K562 (cell line): ENCODE measurements around the gene TBC1D17. TPM values are rescaled to one million over a fixed set of nuclear protein-coding genes. Genes with fewer than 3 reads are reported as not detected.

Source experiments
- ATAC-seq: fragments of 200-7000 bp; cut with Tn5 transposase; 3 replicates; pipeline ENCODE4 v1.9.1; 2020; ENCODE audit warnings: moderate library complexity
- BruUV-seq: library from RNA; stranded (reverse); fragments of 400-500 nt; replicated peaks from 2 replicates; lab custom pipeline; 2021; lab: Mats Ljungman, UMichigan
- CTCF ChIA-PET: fragments of 300-600 bp; formaldehyde crosslinking; extraction: SDS; loops from one replicate; lab custom pipeline; 2021; ENCODE audit warnings: low intra/inter-chr PET ratio; lab: Yijun Ruan, JAX
- POLR2A ChIA-PET: fragments of 300-600, 350-650 bp; sonication (Branson Sonifier 250); formaldehyde crosslinking; extraction: SDS; loops from one replicate; lab custom pipeline; 2021; ENCODE audit warnings: antibody characterized with exemption, inconsistent platforms; lab: Yijun Ruan, JAX
- DNase-seq, 4 experiments: peaks; one replicate each; pipeline versions ENCODE4 v3.0.0 to v3.0.0-alpha.2; 2011 to 2018; ENCODE audit warnings: low spot score in 3 of 4, mixed read lengths in 3 of 4; ENCODE audit errors: extremely low read depth in 1 of 4
- FAIRE-seq: peaks from 2 replicates; lab custom pipeline; 2011; peaks lifted over from hg19 to GRCh38; lab: Jason Lieb, UNC
- H2AFZ ChIP-seq: 2 replicates; pipeline ENCODE4 v1.6.0; 2011; ENCODE audit warnings: low read depth, low read length, control low read depth, inconsistent platforms
- H3K27ac ChIP-seq: fragments of 200-600 bp; 3 replicates; pipeline ENCODE4 v1.8.0; 2011; ENCODE audit warnings: low read depth, mild to moderate bottlenecking, control low read depth, inconsistent platforms, low read length, moderate library complexity, mixed read lengths; ENCODE audit errors: extremely low read depth
- H3K27me3 ChIP-seq, 2 experiments: fragments of 300-600 bp in 1 of 2; 2 replicates in 1 of 2; 3 replicates in 1 of 2; pipeline versions ENCODE4 v1.6.0 to v1.8.0; 2011; ENCODE audit warnings: inconsistent platforms in 2 of 2, low read length in 2 of 2, mild to moderate bottlenecking in 1 of 2, mixed read lengths in 1 of 2, moderate library complexity in 1 of 2; ENCODE audit not compliant: control insufficient read depth in 2 of 2, insufficient read depth in 2 of 2
- H3K36me3 ChIP-seq: fragments of 300-600 bp; 3 replicates; pipeline ENCODE4 v1.8.0; 2011; ENCODE audit warnings: mild to moderate bottlenecking, low read length, inconsistent platforms; ENCODE audit not compliant: control insufficient read depth, insufficient read depth
- H3K4me1 ChIP-seq, 2 experiments: fragments of 200-600 bp in 1 of 2; replicated peaks in 1 of 2; 2 replicates in 1 of 2; 3 replicates in 1 of 2; pipeline versions ENCODE4 v1.5.1 to v1.8.0; 2011; ENCODE audit warnings: inconsistent platforms in 2 of 2, low read length in 2 of 2, mild to moderate bottlenecking in 1 of 2, mixed read lengths in 1 of 2, moderate library complexity in 1 of 2; ENCODE audit not compliant: control insufficient read depth in 2 of 2, insufficient read depth in 2 of 2
- H3K4me2 ChIP-seq: 2 replicates; pipeline ENCODE4 v1.6.1; 2011; ENCODE audit warnings: low read length, control low read depth, inconsistent platforms, mixed read lengths; ENCODE audit not compliant: insufficient read depth
- H3K4me3 ChIP-seq: fragments of 200-600 bp; sonication (generic), shearing (Covaris generic); 2 replicates; pipeline ENCODE4 v1.5.1; 2016; ENCODE audit warnings: control low read depth, inconsistent platforms
- H3K79me2 ChIP-seq: fragments of 200-600 bp; 3 replicates; pipeline ENCODE4 v1.8.0; 2011; ENCODE audit warnings: low read length, inconsistent platforms; ENCODE audit not compliant: control insufficient read depth, insufficient read depth
- H3K9ac ChIP-seq, 2 experiments: 2 replicates each; pipeline versions ENCODE4 v1.6.0 to v1.6.1; 2011; ENCODE audit warnings: low read depth in 2 of 2, low read length in 2 of 2, control low read depth in 1 of 2, inconsistent platforms in 1 of 2, mild to moderate bottlenecking in 1 of 2, mixed read lengths in 1 of 2; ENCODE audit not compliant: insufficient read depth in 1 of 2
- H3K9me1 ChIP-seq: one replicate; pipeline ENCODE4 v1.6.0; 2011; ENCODE audit warnings: inconsistent platforms, mild to moderate bottlenecking, low read length, moderate library complexity; ENCODE audit not compliant: control insufficient read depth, insufficient read depth
- H3K9me3 ChIP-seq: replicated peaks from 2 replicates; pipeline ENCODE4 v1.5.1; 2011; ENCODE audit warnings: low read depth, low read length, inconsistent platforms; ENCODE audit not compliant: control insufficient read depth, insufficient read depth
- H4K20me1 ChIP-seq: replicated peaks from 2 replicates; pipeline ENCODE4 v1.6.1; 2011; ENCODE audit warnings: low read length, inconsistent platforms, mixed read lengths; ENCODE audit not compliant: control insufficient read depth, insufficient read depth
- ARID2 ChIP-seq: fragments of 450-650 bp; IDR thresholded peaks from 2 replicates; pipeline ENCODE4 v1.6.1; 2017; ENCODE audit warnings: antibody characterized with exemption, mild to moderate bottlenecking
- CC2D1A ChIP-seq: fragments of 450-650 bp; IDR thresholded peaks from 2 replicates; pipeline ENCODE4 v1.6.1; 2017; ENCODE audit warnings: mild to moderate bottlenecking
- CSDE1 ChIP-seq, 2 experiments: fragments of 450-650 bp; IDR thresholded peaks; 2 replicates each; pipeline ENCODE4 v1.6.1; 2016; ENCODE audit warnings: mild to moderate bottlenecking in 1 of 2
- MYNN ChIP-seq, 2 experiments: sonication (generic); formaldehyde crosslinking in 1 of 2; IDR thresholded peaks; 2 replicates each; pipeline versions ENCODE4 v1.5.0 to v1.6.1; 2016 to 2020; ENCODE audit warnings: antibody characterized with exemption in 1 of 2, missing genetic modification reagents in 1 of 2
- POLR2A ChIP-seq: fragments of 450-650 bp; conservative IDR thresholded peaks from 2 replicates; pipeline ENCODE4 v1.6.1; 2016
- POLR2G ChIP-seq: fragments of 200-400 bp; formaldehyde crosslinking; IDR thresholded peaks from 2 replicates; pipeline ENCODE4 v1.6.1; 2017; ENCODE audit warnings: low read depth, mild to moderate bottlenecking, antibody characterized with exemption, low read length, moderate library complexity
- RBFOX2 ChIP-seq: fragments of 200-400 bp; formaldehyde crosslinking; IDR thresholded peaks from 2 replicates; pipeline ENCODE4 v1.6.1; 2017; ENCODE audit warnings: low read depth, mild to moderate bottlenecking, low read length, moderate library complexity
- SUPT5H ChIP-seq: fragments of 450-650 bp; IDR thresholded peaks from 2 replicates; pipeline ENCODE4 v1.6.1; 2016
- TEAD2 ChIP-seq: fragments of 450-650 bp; IDR thresholded peaks from 2 replicates; pipeline ENCODE4 v1.6.1; 2016; ENCODE audit warnings: missing genetic modification characterization, control low read depth, missing compliant biosample characterization
- ZFP36 ChIP-seq: fragments of 150-350 bp; IDR thresholded peaks from 2 replicates; pipeline ENCODE4 v1.6.1; 2018; ENCODE audit warnings: low read length, low read depth; ENCODE audit not compliant: partially characterized antibody
- WGBS: fragments of 100-300 bp; shearing (Covaris generic); methylation state at CpG from one replicate; pipeline ENCODE4 v1.1.6; 2016; ENCODE audit warnings: low coverage, mixed read lengths; ENCODE audit not compliant: insufficient coverage; ENCODE audit errors: missing lambda C conversion rate; 5-methylcytosine and 5-hydroxymethylcytosine counted together
- in situ Hi-C: fragments of 300-500 bp; cut with MboI; formaldehyde crosslinking; loops from 4 replicates; pipeline ENCODE4 v1.15.0; 2018; ENCODE audit warnings: inconsistent platforms, mixed read lengths
- intact Hi-C: fragments of 100-400 bp; cut with micrococcal nuclease; formaldehyde crosslinking; loops from 2 replicates; pipeline ENCODE4 v1.14.2; 2022
- polyA plus RNA-seq, 8 experiments: library from polyadenylated mRNA; depleted of rRNA in 4 of 8; stranded (reverse) in 5 of 8; unstranded in 3 of 8; fragments of >200 nt; fragmentation: Nextera tagmentation in 2 of 8; fragmentation: Illumina TruSeq in 1 of 8; extraction: Ambion mirVana in 2 of 8; extraction: Trizol in 1 of 8; gene quantifications; 2 replicates each; pipeline versions ENCODE4 v1.2.1 to v1.2.3, GENCODE V29; 2011 to 2014; ENCODE audit warnings: inconsistent platforms in 1 of 8, missing spikeins in 1 of 8
- total RNA-seq, 7 experiments: library from RNA; depleted of rRNA in 6 of 7; stranded (reverse); fragments of >200 nt in 6 of 7; fragmentation: Illumina TruSeq in 2 of 7; extraction: Trizol in 2 of 7; gene quantifications; 2 replicates each; pipeline versions ENCODE4 v1.2.1 to v1.2.3, GENCODE V29; 2011 to 2021; ENCODE audit warnings: low replicate concordance in 1 of 7
- TF ChIP-seq, protein P1 (sequence below): fragments of 450-650 bp; IDR thresholded peaks from 2 replicates; pipeline ENCODE4 v1.6.1; 2014; ENCODE audit warnings: low read depth, mild to moderate bottlenecking, moderate library complexity, borderline replicate concordance
- TF ChIP-seq, protein P2 (sequence below): fragments of 250-450 bp; sonication (Bioruptor Pico); IDR thresholded peaks from 2 replicates; pipeline ENCODE4 v1.9.0; 2021; ENCODE audit warnings: mild to moderate bottlenecking, inconsistent platforms

TBC1D17 gene
- total and polyA plus RNA-seq, 9 of the 15 experiments (the other 6 are each of a cell fraction or from before 2014, with no cell fraction given), result 0.42 to 16.0 (median 3.8) TPM

DNA sequence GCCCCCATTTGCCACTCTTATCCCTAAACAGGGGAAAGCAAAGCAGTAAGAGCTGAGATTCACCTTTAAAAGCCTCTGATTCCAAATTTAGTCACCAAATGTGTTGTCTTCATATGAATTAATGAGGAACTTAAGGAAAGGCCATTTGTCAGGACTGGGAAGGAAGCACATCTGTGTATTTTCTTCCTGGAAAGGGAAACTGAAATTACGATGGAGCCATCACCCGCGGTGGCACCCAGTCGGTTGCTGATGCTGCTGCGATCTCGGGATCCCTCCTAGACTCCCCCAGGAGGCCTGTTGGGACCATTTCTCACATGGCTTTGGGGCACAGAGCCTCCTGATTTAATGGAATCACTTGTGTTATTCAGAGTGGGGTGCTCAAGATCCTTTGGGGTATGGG, 26.6 kb downstream of the TBC1D17 start:
- CTCF ChIA-PET, result no interaction called here
- H3K9me3 ChIP-seq, result no peaks in the 10 kb centered on the region
- H3K9me1 ChIP-seq, result no peaks in the 10 kb centered on the region
- 36% methylated on average over 6 of the region's 6 CpGs for WGBS
- no peaks in the 10 kb centered on the region for H3K27me3 ChIP-seq
- no peak overlapping the region for H2AFZ ChIP-seq
- H3K27ac ChIP-seq, result no peak overlapping the region
- in situ Hi-C loops (no loop called here), intact Hi-C loops (no loop called here)
- no peak for ATAC-seq
- peaks cover 28% of the 10 kb centered on the region; the same call in 1 of the 3 replicates for H3K36me3 ChIP-seq
- TF ChIP-seq TEAD2 (tag), result no peak
- TF ChIP-seq ARID2, result no peak
- H3K9ac ChIP-seq, result no peak overlapping the region
- H3K4me2 ChIP-seq, result no peak overlapping the region
- DNase-seq, result no peak
- peaks cover 6% of the 10 kb centered on the region for H4K20me1 ChIP-seq
- FAIRE-seq, result no peak
- H3K79me2 ChIP-seq, result no peaks in the 10 kb centered on the region; the same call in 2 of the 3 replicates
- H3K4me3 ChIP-seq, result no peak overlapping the region
- no TSS peak for BruUV-seq
- POLR2A ChIA-PET, result interaction anchor here (1.2 kb wide), 1 partner anchor 9 kb away, joined by 4 read pairs; no protein-coding TSS in a partner anchor
- peaks cover 0 to 16% of the 10 kb centered on the region in 2 experiments; a peak in 3 of 5 replicates for H3K4me1 ChIP-seq

DNA sequence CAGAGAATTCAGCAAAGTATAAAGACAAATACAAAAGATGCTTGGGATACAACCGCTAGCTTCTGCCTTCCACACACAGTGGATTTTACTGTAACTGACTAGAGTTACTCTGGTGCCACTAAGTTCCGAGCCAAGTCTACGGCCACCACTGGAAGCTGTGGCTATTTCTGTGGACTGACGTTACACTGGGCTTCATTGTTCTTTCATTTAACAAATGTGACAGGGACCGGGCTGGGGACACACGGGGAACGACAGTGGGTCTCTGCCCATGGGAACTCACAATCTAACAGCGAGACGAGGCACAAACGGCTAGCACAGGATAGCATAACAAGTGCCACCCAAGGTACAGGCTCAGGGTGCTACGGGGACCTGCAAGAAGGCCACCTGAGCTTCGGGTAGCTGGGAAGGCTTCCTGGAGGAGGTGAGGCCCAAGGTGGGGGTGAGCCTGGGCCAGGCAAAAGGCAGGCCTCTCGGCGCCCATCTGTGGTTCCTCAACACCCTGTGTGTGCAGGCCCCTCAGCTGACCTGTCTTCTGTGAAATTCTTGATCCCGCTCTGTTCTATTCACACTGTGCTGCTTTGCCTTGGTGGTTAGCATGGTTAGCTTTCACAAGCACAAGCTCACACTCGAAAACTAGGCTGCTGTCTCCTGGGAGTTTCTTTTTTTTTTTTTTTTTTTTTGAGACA, 29.5 kb downstream of the TBC1D17 start:
- CTCF ChIA-PET, result no interaction called here
- Histone ChIP-seq H3K9ac (no peak overlapping the region; a peak in 1 of 4 replicates), H3K4me1 (peaks cover 0 to 19% of the 10 kb centered on the region in 2 experiments; a peak in 3 of 5 replicates), H3K36me3 (peaks cover 56% of the 10 kb centered on the region; the same call in 2 of the 3 replicates)
- TF ChIP-seq CSDE1 (IDR thresholded peaks at IDR 0.05), result no peak
- TF ChIP-seq, protein P1, sequence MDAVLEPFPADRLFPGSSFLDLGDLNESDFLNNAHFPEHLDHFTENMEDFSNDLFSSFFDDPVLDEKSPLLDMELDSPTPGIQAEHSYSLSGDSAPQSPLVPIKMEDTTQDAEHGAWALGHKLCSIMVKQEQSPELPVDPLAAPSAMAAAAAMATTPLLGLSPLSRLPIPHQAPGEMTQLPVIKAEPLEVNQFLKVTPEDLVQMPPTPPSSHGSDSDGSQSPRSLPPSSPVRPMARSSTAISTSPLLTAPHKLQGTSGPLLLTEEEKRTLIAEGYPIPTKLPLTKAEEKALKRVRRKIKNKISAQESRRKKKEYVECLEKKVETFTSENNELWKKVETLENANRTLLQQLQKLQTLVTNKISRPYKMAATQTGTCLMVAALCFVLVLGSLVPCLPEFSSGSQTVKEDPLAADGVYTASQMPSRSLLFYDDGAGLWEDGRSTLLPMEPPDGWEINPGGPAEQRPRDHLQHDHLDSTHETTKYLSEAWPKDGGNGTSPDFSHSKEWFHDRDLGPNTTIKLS, result no peak
- TF ChIP-seq POLR2G, result peak; percentile 57; the same call in 1 of the 2 replicates
- TF ChIP-seq POLR2A, result peak; percentile 47
- TF ChIP-seq, protein P2, sequence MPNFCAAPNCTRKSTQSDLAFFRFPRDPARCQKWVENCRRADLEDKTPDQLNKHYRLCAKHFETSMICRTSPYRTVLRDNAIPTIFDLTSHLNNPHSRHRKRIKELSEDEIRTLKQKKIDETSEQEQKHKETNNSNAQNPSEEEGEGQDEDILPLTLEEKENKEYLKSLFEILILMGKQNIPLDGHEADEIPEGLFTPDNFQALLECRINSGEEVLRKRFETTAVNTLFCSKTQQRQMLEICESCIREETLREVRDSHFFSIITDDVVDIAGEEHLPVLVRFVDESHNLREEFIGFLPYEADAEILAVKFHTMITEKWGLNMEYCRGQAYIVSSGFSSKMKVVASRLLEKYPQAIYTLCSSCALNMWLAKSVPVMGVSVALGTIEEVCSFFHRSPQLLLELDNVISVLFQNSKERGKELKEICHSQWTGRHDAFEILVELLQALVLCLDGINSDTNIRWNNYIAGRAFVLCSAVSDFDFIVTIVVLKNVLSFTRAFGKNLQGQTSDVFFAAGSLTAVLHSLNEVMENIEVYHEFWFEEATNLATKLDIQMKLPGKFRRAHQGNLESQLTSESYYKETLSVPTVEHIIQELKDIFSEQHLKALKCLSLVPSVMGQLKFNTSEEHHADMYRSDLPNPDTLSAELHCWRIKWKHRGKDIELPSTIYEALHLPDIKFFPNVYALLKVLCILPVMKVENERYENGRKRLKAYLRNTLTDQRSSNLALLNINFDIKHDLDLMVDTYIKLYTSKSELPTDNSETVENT (CRISPR knock-in tag), result 0 out of 2 replicates have a peak, but pooled peaks have one; percentile 33
- peak; percentile 58 for TF ChIP-seq ZFP36
- no peak for TF ChIP-seq CC2D1A
- TF ChIP-seq MYNN (IDR thresholded peaks at IDR 0.05), result 0 out of 2 replicates have a peak, but pooled peaks have one; percentile 9
- no peak for TF ChIP-seq MYNN (CRISPR knock-in tag; IDR thresholded peaks at IDR 0.05)
- peak; percentile 16; the same call in 1 of the 2 replicates for TF ChIP-seq RBFOX2
- peak; percentile 44 for TF ChIP-seq SUPT5H
- TF ChIP-seq, all 486 proteins: peak for 7
- no peaks in the 10 kb centered on the region for H3K27me3 ChIP-seq
- WGBS, result 89% methylated on average over 15 of the region's 16 CpGs
- peaks cover 20% of the 10 kb centered on the region for H3K79me2 ChIP-seq
- H3K4me3 ChIP-seq, result no peak overlapping the region
- TSS peak; percentile 64 for BruUV-seq
- no peaks in the 10 kb centered on the region for H3K9me3 ChIP-seq
- in situ Hi-C loops (no loop called here), intact Hi-C loops (no loop called here)
- FAIRE-seq, result peak; percentile 6
- ATAC-seq, result no peak
- no peak for DNase-seq
- no peak overlapping the region for H3K27ac ChIP-seq
- H3K4me2 ChIP-seq, result no peak overlapping the region
- H4K20me1 ChIP-seq, result peaks cover 18% of the 10 kb centered on the region
- POLR2A ChIA-PET, result interaction anchor here (0.6 to 0.8 kb wide), 2 partner anchors 17 to 681 kb away, joined by 3 read pairs; no protein-coding TSS in a partner anchor
- no peak overlapping the region for H2AFZ ChIP-seq
- no peaks in the 10 kb centered on the region for H3K9me1 ChIP-seq
